NB4 (cell line): ENCODE data around the gene DDX6.
A peak's percentile ranks its signal among the peaks of the same experiment; 100 is the strongest.

ENCODE experiments used
- DNase-seq: peaks from one replicate; pipeline ENCODE4 v3.0.0; 2010; ENCODE audit warnings: low read depth
- H3K4me3 ChIP-seq: one replicate; pipeline ENCODE4 v1.5.1; 2011; ENCODE audit warnings: mild to moderate bottlenecking, low read depth, low read length, moderate library complexity
- CTCF ChIP-seq: IDR thresholded peaks from one replicate; pipeline ENCODE4 v1.5.1; 2012; ENCODE audit warnings: low read depth, low read length
- MAX ChIP-seq: IDR thresholded peaks from 2 replicates; pipeline ENCODE4 v1.6.1; 2011; ENCODE audit warnings: low read depth, low read length
- MYC ChIP-seq: IDR thresholded peaks from 2 replicates; pipeline ENCODE4 v1.6.1; 2011; ENCODE audit warnings: low read depth, low read length
- POLR2A ChIP-seq: IDR thresholded peaks from 2 replicates; pipeline ENCODE4 v1.6.1; 2011; ENCODE audit warnings: mild to moderate bottlenecking; ENCODE audit not compliant: insufficient read length; ENCODE audit errors: extremely low read depth

Gene DDX6

GRCh38 chr11:118792570-118793124 is 1.7 kb upstream of the DDX6 start:
- DNase-seq: peak; percentile 98
- TF ChIP-seq POLR2A (peak; percentile 92), MAX (peak; percentile 0; the same call in 1 of the 2 replicates), CTCF (no peak)
- H3K4me3 ChIP-seq: peak overlapping the region; percentile 88

- peak; percentile 62 for DNase-seq
- H3K4me3 ChIP-seq: peak overlapping the region; percentile 88
- TF ChIP-seq MAX (no peak), MYC (no peak), POLR2A (no peak), CTCF (no peak)
Measured at GRCh38 chr11:118791961-118792569, 1.1 kb upstream of the DDX6 start.

GRCh38 chr11:118790357-118791110 is 430 bp downstream of the DDX6 start:
- peak overlapping the region; percentile 88 for H3K4me3 ChIP-seq
- DNase-seq: peak; percentile 82
- TF ChIP-seq POLR2A (no peak), MYC (no peak), CTCF (peak; percentile 50), MAX (0 out of 2 replicates have a peak, but pooled peaks have one; percentile 3)

- H3K4me3 ChIP-seq: peak overlapping the region; percentile 88
- peak; percentile 67 for DNase-seq
Measured at GRCh38 chr11:118789501-118790356, 1.2 kb downstream of the DDX6 start.

More at GRCh38 chr11:118789501-118790356, 1.2 kb downstream of the DDX6 start:
- TF ChIP-seq MAX: no peak
- no peak for TF ChIP-seq POLR2A
- TF ChIP-seq CTCF: peak; percentile 3
- 0 out of 2 replicates have a peak, but pooled peaks have one; percentile 23 for TF ChIP-seq MYC
